NCI-H2107 treated with DMSO at 0.1 percent for 48 hours (cell line): ENCODE data around the gene LAD1.

Experiments used
- DNase-seq: peaks from one replicate; lab custom pipeline; 2025; ENCODE audit not compliant: unreplicated experiment; lab: John Stamatoyannopoulos, UW

LAD1 gene

DNA sequence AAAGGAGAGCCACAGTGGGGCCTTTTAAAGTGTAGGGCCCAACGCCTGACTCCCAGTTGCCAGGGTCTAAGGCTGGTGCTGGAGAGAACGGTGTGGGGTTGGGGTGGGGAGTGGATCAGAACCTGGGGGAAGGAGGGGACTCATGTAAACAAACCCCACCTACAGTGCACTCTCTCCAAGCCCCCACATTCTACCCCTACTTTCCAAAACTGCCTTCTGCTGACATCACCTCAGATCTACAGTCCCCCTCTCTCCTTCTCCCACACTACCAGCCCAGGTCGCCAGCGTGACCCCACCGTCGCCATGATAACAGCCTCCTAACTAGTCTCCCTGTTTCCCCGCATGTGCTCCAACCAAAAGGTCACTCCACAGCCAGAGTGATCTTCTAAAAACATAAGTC lies 48.2 kb downstream of the LAD1 start:
- DNase-seq: no peak

GRCh38 chr1:201350361-201350725 lies 48.8 kb downstream of the LAD1 start:
- DNase-seq: no peak

GRCh38 chr1:201349092-201349491 lies 50.0 kb downstream of the LAD1 start:
- DNase-seq: no peak

GRCh38 chr1:201348211-201348566 lies 50.9 kb downstream of the LAD1 start:
- DNase-seq: peak; percentile 65

- no peak for DNase-seq
These were observed 51.5 kb downstream of the LAD1 start for GRCh38 chr1:201347498-201348210.

DNA sequence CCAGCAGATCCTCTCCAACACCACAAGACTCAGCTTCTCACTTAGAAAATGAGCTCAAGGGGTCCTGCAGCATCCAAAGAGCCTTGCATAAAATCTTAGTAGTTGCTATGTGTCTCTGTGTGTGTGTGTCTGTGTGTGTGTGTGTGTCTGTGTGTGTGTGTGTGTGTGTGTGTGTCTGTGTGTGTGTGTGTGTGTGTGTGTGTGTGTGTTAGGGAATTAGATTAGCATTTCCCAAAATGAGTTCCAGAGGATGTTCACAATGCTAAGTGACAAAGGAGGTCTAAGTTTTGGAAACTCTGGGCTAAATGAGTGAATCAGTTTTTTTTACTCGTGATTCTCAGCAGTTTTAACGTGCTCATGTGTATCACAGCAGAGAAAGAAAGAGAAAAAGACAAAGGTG lies 52.1 kb downstream of the LAD1 start:
- DNase-seq: no peak

DNA sequence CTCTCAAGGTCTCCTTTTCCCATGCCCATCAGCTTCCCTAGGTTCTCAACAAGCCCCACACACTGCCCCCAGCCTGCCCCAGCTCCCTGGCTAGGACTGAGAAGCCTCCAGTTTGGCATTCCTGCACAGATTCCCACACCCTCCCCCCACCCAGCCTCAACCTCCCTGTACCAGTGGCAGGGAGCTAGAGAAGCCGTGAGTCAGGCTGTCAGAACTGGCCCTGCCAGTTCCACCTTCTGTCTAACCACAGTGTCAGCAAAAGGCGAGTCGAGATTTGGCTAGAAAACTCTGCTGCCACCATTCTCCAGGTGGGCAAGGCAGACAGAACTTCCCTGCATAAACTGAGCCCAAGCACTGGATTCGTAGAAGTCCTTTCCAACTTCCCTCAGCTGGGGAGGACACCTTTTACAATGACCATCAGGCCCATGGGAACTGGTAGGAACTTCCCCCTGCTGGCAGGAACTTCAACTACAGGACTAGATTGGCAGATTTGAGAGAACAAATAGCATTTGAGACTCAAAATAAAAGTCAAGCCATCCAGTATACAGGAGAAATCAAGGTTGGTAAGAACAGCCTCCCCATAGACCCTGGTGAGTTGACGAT lies 52.7 kb downstream of the LAD1 start:
- peak; percentile 19 for DNase-seq

DNA sequence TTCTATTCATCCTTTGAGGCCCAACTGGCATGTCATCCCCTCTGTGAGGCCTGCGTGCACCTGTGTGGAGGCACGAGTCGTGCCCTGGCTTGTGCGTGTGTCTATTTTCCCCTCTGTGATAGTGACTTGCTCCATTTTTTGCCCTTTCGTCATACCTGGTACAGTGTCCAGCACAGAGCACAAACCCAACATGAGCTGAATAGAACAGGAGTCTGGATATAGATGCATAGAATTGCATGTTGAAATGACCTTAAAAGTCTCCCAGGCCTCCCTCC lies 54.1 kb downstream of the LAD1 start:
- no peak for DNase-seq

DNA sequence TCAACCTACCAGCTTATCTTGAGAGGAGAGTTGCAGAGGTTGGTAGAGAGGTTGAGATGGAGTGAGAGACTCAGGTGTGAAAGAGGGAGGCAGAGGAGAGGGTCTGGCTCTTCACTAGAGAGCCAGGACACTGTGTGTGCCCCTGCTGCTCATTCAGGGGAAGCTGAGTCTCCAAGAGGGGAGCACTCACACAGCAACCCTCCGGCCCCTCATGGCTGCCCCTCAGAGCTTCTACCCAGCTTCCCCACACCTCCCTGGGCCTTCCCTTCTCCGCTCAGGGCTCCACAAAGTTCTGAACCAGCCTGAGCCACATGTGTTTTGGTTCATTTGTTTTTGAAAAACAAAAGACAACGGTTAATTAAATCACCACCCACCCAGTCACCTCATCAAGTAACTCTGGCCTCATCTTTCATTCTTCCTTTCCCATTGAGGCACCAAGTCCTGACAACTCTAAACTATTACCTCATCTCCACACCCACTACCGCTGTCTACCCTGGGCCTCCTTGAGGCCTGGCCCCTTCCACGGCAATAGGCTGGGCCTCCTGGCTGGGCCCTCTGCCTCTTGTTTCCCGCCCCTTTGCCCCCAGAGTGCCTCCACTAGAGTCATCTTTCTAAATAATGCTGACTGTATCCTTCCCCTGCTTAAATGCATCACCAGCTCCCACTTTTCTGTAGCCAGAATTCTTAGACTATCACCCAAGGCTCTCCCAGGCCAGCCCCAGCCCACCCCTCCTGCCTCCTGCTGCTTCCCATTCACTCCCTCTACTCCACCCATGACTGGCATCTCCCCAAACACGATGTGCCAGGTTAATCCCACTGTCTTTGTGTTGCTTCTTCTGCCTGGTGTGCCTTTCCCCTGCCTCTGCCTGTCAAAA lies 54.7 kb downstream of the LAD1 start:
- DNase-seq: no peak

DNA sequence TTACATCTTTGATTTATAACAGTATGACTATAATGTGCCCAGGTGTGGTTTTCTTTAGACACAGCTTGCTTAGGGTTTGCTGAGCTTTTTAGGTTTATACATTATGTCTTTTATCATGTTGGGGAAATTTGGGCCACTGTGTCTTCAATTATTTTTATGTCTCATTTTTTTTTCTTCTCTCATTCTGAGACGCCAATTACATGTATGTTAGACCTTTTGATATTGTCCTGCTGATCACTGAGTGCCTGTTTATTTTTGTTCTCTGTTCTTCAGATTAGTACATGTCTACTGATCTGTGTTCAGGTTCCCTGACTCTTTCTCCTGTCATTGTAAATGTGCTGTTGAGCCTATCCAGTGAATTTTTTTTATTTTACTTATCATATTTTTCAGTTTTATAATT lies 57.7 kb downstream of the LAD1 start:
- DNase-seq: no peak

GRCh38 chr1:201336711-201337450 lies 62.2 kb downstream of the LAD1 start:
- no peak for DNase-seq

DNA sequence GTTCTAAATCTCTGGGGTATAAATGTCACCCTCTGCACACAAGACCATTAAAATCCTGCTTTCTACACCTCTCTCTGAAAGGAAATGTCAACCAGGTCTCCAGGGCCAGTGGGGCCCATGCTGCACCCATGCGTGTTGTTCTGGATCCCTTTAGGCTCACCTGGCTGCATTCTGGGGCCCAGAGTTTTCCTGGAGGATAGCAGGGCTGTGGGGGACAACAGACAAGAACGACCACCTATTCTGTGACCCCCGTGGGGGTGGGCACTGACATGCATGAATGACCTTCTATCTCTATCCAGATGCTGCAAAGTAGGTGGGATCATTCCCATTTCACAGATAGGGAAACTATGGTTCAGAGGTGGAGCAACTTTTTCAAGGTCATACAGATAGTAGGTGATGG lies 63.2 kb downstream of the LAD1 start:
- DNase-seq: no peak

GRCh38 chr1:201335174-201335870 lies 63.8 kb downstream of the LAD1 start:
- DNase-seq: no peak

- DNase-seq: no peak
These were observed 64.6 kb downstream of the LAD1 start for GRCh38 chr1:201334325-201335173.

- no peak for DNase-seq
These were observed 66.3 kb downstream of the LAD1 start for GRCh38 chr1:201332616-201333335.

DNA sequence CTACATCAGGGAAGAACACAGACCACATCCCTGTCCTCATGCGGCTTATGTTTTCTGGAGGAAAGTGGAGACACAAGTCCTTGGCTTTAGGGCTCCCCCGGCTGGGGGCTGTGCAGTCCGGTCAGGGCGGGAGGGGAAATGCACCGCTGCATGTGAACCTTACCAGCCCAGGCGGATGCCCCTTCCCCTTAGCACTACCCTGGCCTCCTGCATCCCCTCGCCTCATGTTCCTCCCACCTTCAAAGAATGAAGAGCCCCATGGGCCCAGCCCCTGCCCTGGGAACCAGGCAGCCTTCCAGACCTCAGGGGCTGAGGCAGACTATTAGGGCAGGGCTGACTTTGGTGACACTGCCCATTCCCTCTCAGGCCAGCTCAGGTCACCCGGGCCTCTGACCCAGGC lies 67.1 kb downstream of the LAD1 start:
- DNase-seq: no peak

DNA sequence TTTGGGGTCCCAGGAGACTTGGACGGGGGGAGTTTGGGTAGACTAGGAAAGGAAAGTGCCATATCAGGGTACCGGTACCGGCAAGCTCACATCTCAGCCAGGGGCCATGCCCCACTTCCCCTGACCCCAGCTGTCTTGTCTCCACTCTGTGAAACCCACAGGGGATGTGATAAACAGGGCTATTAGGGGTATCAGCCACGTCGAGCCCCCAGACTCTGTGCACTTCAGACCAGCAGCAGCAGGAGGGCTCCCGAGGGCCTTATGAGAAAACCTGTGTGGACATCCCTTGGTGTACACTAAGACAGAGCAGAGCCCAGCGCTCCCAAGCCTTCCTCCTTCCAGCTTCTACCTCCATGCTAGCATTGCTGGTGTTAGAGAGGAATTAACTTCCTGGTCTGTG lies 68.0 kb downstream of the LAD1 start:
- DNase-seq: no peak
